ENCODE data around the gene NSMCE3.
"Not testable (repeated sequence)": the region's sequence is repeated elsewhere in the genome, so short reads cannot be mapped to it uniquely, and the experiment has no call there.

The NSMCE3 gene

GRCh38 chr15:29241207-29241606 lies 28.4 kb downstream of the NSMCE3 start:
- H3K27ac ChIP-seq (ENCODE audit: low read length): no peak overlapping the region
- no peak overlapping the region for H3K9ac ChIP-seq (ENCODE audit: low read length)
- peaks cover 12% of the 10 kb centered on the region for H3K4me1 ChIP-seq (ENCODE audit: control insufficient read depth, low read depth, low read length)
- no peaks in the 10 kb centered on the region for H3K36me3 ChIP-seq (ENCODE audit: control insufficient read depth, low read depth, low read length)
- no peaks in the 10 kb centered on the region for H3K27me3 ChIP-seq (ENCODE audit: control insufficient read depth, insufficient read depth, low read length)
- H3K4me3 ChIP-seq (ENCODE audit: low read length): no peak overlapping the region
- no peaks in the 10 kb centered on the region for H3K9me3 ChIP-seq (ENCODE audit: control insufficient read depth, low read depth, low read length)

- no peak overlapping the region for H3K27ac ChIP-seq (ENCODE audit: low read length)
- H3K27me3 ChIP-seq (ENCODE audit: control insufficient read depth, insufficient read depth, low read length): no peaks in the 10 kb centered on the region
- no peak overlapping the region for H3K4me3 ChIP-seq (ENCODE audit: low read length)
- H3K4me1 ChIP-seq (ENCODE audit: control insufficient read depth, low read depth, low read length): peaks cover 12% of the 10 kb centered on the region
- no peaks in the 10 kb centered on the region for H3K36me3 ChIP-seq (ENCODE audit: control insufficient read depth, low read depth, low read length)
- no peak overlapping the region for H3K9ac ChIP-seq (ENCODE audit: low read length)
- no peaks in the 10 kb centered on the region for H3K9me3 ChIP-seq (ENCODE audit: control insufficient read depth, low read depth, low read length)
Measured at GRCh38 chr15:29239395-29239794, 30.2 kb downstream of the NSMCE3 start.

GRCh38 chr15:29233566-29233965 lies 36.1 kb downstream of the NSMCE3 start:
- Histone ChIP-seq H3K4me3 (ENCODE audit: low read length) (no peak overlapping the region), H3K9ac (ENCODE audit: low read length) (no peak overlapping the region), H3K36me3 (ENCODE audit: control insufficient read depth, low read depth, low read length) (no peaks in the 10 kb centered on the region), H3K27ac (ENCODE audit: low read length) (no peak overlapping the region), H3K4me1 (ENCODE audit: control insufficient read depth, low read depth, low read length) (no peaks in the 10 kb centered on the region), H3K27me3 (ENCODE audit: control insufficient read depth, insufficient read depth, low read length) (no peaks in the 10 kb centered on the region), H3K9me3 (ENCODE audit: control insufficient read depth, low read depth, low read length) (no peaks in the 10 kb centered on the region)

GRCh38 chr15:29226436-29227208 lies 43.0 kb downstream of the NSMCE3 start:
- Histone ChIP-seq H3K4me1 (ENCODE audit: control insufficient read depth, low read depth, low read length) (peaks cover 5% of the 10 kb centered on the region), H3K4me3 (ENCODE audit: low read length) (no peak overlapping the region), H3K9me3 (ENCODE audit: control insufficient read depth, low read depth, low read length) (no peaks in the 10 kb centered on the region), H3K36me3 (ENCODE audit: control insufficient read depth, low read depth, low read length) (no peaks in the 10 kb centered on the region), H3K27ac (ENCODE audit: low read length) (no peak overlapping the region), H3K9ac (ENCODE audit: low read length) (no peak overlapping the region), H3K27me3 (ENCODE audit: control insufficient read depth, insufficient read depth, low read length) (no peaks in the 10 kb centered on the region)

GRCh38 chr15:29225534-29226234 lies 43.9 kb downstream of the NSMCE3 start:
- Histone ChIP-seq H3K36me3 (ENCODE audit: control insufficient read depth, low read depth, low read length) (no peaks in the 10 kb centered on the region), H3K27ac (ENCODE audit: low read length) (no peak overlapping the region), H3K27me3 (ENCODE audit: control insufficient read depth, insufficient read depth, low read length) (no peaks in the 10 kb centered on the region), H3K9me3 (ENCODE audit: control insufficient read depth, low read depth, low read length) (no peaks in the 10 kb centered on the region), H3K4me1 (ENCODE audit: control insufficient read depth, low read depth, low read length) (peaks cover 5% of the 10 kb centered on the region), H3K4me3 (ENCODE audit: low read length) (no peak overlapping the region), H3K9ac (ENCODE audit: low read length) (no peak overlapping the region)

- H3K4me1 ChIP-seq (ENCODE audit: control insufficient read depth, low read depth, low read length); H3K9me3 ChIP-seq (ENCODE audit: control insufficient read depth, low read depth, low read length); H3K4me3 ChIP-seq (ENCODE audit: low read length); H3K27me3 ChIP-seq (ENCODE audit: control insufficient read depth, insufficient read depth, low read length); H3K27ac ChIP-seq (ENCODE audit: low read length); H3K36me3 ChIP-seq (ENCODE audit: control insufficient read depth, low read depth, low read length); H3K9ac ChIP-seq (ENCODE audit: low read length): not testable (repeated sequence)
Measured at GRCh38 chr15:29224987-29225363, 44.6 kb downstream of the NSMCE3 start.

GRCh38 chr15:29224235-29224986 lies 45.2 kb downstream of the NSMCE3 start:
- H3K4me3 ChIP-seq (ENCODE audit: low read length); H3K27me3 ChIP-seq (ENCODE audit: control insufficient read depth, insufficient read depth, low read length); H3K9me3 ChIP-seq (ENCODE audit: control insufficient read depth, low read depth, low read length); H3K9ac ChIP-seq (ENCODE audit: low read length); H3K36me3 ChIP-seq (ENCODE audit: control insufficient read depth, low read depth, low read length); H3K27ac ChIP-seq (ENCODE audit: low read length); H3K4me1 ChIP-seq (ENCODE audit: control insufficient read depth, low read depth, low read length): not testable (repeated sequence)

- no peaks in the 10 kb centered on the region for H3K27me3 ChIP-seq (ENCODE audit: control insufficient read depth, insufficient read depth, low read length)
- no peaks in the 10 kb centered on the region for H3K9me3 ChIP-seq (ENCODE audit: control insufficient read depth, low read depth, low read length)
- H3K9ac ChIP-seq (ENCODE audit: low read length): no peak overlapping the region
- no peak overlapping the region for H3K27ac ChIP-seq (ENCODE audit: low read length)
- H3K36me3 ChIP-seq (ENCODE audit: control insufficient read depth, low read depth, low read length): no peaks in the 10 kb centered on the region
- no peak overlapping the region for H3K4me3 ChIP-seq (ENCODE audit: low read length)
- peaks cover 5% of the 10 kb centered on the region for H3K4me1 ChIP-seq (ENCODE audit: control insufficient read depth, low read depth, low read length)
Measured at GRCh38 chr15:29223640-29224039, 46.0 kb downstream of the NSMCE3 start.

GRCh38 chr15:29222129-29222853 lies 47.3 kb downstream of the NSMCE3 start:
- H3K27ac ChIP-seq (ENCODE audit: low read length): no peak overlapping the region
- H3K4me1 ChIP-seq (ENCODE audit: control insufficient read depth, low read depth, low read length): peaks cover 2% of the 10 kb centered on the region
- no peaks in the 10 kb centered on the region for H3K36me3 ChIP-seq (ENCODE audit: control insufficient read depth, low read depth, low read length)
- H3K9me3 ChIP-seq (ENCODE audit: control insufficient read depth, low read depth, low read length): no peaks in the 10 kb centered on the region
- H3K4me3 ChIP-seq (ENCODE audit: low read length): no peak overlapping the region
- H3K9ac ChIP-seq (ENCODE audit: low read length): no peak overlapping the region
- no peaks in the 10 kb centered on the region for H3K27me3 ChIP-seq (ENCODE audit: control insufficient read depth, insufficient read depth, low read length)

GRCh38 chr15:29220852-29221251 lies 48.8 kb downstream of the NSMCE3 start:
- H3K9me3 ChIP-seq (ENCODE audit: control insufficient read depth, low read depth, low read length): no peaks in the 10 kb centered on the region
- H3K4me1 ChIP-seq (ENCODE audit: control insufficient read depth, low read depth, low read length): no peaks in the 10 kb centered on the region
- H3K36me3 ChIP-seq (ENCODE audit: control insufficient read depth, low read depth, low read length): no peaks in the 10 kb centered on the region
- no peak overlapping the region for H3K27ac ChIP-seq (ENCODE audit: low read length)
- no peak overlapping the region for H3K4me3 ChIP-seq (ENCODE audit: low read length)
- no peak overlapping the region for H3K9ac ChIP-seq (ENCODE audit: low read length)
- no peaks in the 10 kb centered on the region for H3K27me3 ChIP-seq (ENCODE audit: control insufficient read depth, insufficient read depth, low read length)

GRCh38 chr15:29216955-29217354 lies 52.7 kb downstream of the NSMCE3 start:
- H3K9ac ChIP-seq (ENCODE audit: low read length): no peak overlapping the region
- no peaks in the 10 kb centered on the region for H3K9me3 ChIP-seq (ENCODE audit: control insufficient read depth, low read depth, low read length)
- no peaks in the 10 kb centered on the region for H3K27me3 ChIP-seq (ENCODE audit: control insufficient read depth, insufficient read depth, low read length)
- no peak overlapping the region for H3K4me3 ChIP-seq (ENCODE audit: low read length)
- no peak overlapping the region for H3K27ac ChIP-seq (ENCODE audit: low read length)
- no peaks in the 10 kb centered on the region for H3K36me3 ChIP-seq (ENCODE audit: control insufficient read depth, low read depth, low read length)
- no peaks in the 10 kb centered on the region for H3K4me1 ChIP-seq (ENCODE audit: control insufficient read depth, low read depth, low read length)

All from iPS-18a (cell line).